ENCODE data around the gene SPTLC1. TPM values are rescaled to one million over a fixed set of nuclear protein-coding genes. Genes with fewer than 3 reads are reported as not detected.
A peak's percentile ranks its signal among the peaks of the same experiment; 100 is the strongest.
"Not testable (repeated sequence)": the region's sequence is repeated elsewhere in the genome, so short reads cannot be mapped to it uniquely, and the experiment has no call there.

The SPTLC1 gene
- total RNA-seq, 1 donor from 2014 or later: 100 TPM

DNA sequence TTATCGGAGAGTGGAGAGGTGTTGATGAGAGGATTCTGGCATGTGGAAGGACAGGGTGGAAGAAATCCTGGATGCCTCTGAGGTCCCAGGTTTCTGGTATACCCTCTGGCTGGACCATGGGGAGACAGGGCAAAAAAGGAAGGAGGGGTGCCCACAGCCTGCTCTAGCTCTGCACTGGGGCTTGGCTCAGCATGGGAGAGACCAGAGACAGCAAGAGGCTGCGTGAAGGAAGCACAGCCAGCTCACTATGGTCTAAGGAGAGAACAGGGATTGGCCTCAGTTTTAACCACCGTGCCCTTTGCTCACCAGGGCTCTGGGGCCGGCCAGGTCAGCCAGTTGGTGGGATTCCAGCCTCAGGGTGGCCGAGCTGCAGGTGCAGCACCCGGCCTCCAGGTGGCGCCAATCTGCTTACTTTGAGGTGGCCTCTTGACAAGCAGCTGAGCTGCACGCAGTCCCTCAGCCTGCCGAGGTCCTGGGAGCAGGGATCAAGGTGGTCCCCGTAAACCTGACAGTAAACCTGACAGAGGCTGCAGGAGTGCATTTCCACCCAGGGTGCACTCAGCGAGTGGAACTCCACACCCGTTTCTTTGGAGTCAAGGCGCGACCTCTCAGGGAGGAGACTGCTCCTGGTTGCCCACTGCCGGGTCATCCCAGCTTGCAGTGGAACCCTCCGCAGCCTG lies 25.0 kb upstream of the SPTLC1 start:
- DNase-seq: peak; percentile 20

DNA sequence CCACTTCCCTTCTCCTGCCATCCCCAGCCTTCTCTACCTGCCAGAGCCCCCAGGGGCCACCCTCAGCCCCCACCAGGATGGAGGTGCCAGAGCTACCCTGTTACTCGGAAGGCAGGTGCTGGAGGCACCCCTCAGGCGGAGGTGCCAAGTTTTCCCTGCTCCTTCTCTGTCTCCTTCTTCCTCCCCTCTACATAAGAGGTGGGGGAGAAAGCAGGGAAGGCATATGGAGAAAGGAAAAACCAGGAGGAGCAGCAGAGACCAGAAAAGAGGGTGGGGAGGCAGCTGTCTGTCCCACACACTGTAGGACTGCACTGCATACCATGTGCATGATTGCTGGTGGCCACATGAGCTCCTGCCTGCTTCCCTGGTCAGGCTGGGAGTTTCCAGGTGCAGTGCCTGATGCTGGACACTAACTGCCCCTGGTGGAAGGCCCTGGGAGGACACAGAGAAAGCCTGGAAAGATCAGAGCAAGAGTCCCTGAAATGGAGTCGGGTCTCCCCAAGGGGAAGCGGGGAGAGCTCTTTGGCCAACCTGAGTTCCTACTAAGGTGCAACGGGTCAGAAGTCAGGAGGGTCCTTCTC lies 23.8 kb upstream of the SPTLC1 start:
- DNase-seq: not testable (repeated sequence)

DNA sequence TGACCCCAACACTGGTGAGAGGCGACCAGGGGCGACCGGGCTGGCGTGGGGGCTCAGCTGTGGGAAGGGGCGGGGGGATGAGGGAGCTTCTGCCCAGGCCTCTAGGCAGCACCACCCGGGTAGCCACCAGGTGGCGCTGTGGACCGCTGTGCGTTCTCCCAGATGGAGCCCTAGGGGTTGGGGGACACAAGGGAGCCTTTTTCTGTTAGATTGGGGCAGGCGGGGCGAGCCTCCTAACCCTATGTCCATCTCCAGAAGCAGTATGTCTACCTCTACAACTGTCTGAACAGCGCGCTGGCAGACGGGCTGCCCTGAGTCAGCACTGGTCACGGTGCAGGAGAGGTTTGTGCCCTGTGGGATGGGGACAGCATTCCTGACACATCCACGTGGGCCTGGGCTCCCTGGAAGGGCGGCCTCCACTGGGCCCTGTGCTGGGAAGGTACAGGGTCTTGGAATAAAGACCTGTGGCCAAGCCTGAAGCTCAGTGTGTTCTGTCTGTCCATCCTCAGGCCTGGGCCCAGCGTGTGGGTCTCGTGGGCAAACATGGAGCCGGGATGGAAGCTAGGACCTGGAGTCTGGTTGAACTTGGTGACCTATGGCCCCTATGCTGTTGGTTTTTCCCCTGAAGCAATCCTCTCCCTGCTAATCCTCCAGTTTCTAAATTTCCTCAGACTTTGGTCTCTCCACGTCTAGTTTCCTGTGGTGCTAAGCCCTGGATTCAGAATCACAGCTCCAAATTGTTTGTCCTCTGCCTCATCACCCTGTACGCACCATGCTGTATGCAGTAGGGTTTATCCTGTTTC lies 23.1 kb upstream of the SPTLC1 start:
- DNase-seq: no peak

DNA sequence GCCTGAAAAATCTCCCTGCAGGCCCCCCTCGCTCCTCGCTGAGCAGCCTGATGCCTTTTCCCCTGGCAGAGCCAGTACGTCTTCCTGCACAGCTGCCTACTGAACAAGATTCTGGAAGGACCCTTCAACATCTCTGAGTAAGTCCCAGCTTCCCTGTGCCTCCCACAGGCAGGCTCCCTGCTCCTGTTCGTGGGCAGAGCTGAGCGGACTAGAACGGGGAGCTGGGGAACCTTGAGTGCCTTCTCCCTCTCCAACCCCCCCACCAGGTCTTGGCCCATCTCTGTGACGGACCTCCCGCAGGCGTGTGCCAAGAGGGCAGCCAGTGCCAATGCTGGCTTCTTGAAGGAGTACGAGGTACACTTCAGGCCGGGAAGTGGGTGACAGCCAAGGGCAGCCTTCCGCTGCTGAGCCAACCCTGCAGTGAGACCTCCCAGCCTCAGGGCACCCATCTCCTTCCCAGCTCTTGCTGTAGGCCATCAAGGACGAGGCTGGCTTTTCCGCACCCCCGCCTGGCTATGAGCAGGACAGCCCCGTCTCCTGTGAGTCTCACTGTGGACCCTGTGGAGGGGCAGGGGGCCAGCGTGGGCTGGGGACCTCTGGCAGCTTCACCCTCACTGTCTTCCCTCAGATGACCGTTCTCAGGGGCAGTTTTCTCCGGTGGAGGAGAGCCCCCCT lies 21.1 kb upstream of the SPTLC1 start:
- no peak for DNase-seq

DNA sequence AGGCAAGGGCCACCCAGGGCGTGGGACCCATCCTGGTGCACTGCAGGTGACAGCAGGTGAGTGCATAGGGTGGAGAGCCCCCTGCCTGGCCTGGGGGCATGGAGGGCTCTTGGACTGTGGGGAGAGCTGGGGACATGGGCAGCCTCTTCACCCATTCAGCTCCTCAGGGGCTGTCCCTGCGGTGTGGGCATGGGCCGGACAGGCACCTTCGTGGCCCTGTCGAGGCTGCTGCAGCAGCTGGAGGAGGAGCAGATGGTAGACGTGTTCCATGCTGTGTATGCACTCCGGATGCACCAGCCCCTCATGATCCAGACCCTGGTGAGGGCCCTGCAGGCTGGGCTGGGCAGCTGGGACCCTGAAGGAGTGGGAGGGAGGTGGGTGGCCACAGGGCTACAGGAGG lies 20.4 kb upstream of the SPTLC1 start:
- no peak for DNase-seq

DNA sequence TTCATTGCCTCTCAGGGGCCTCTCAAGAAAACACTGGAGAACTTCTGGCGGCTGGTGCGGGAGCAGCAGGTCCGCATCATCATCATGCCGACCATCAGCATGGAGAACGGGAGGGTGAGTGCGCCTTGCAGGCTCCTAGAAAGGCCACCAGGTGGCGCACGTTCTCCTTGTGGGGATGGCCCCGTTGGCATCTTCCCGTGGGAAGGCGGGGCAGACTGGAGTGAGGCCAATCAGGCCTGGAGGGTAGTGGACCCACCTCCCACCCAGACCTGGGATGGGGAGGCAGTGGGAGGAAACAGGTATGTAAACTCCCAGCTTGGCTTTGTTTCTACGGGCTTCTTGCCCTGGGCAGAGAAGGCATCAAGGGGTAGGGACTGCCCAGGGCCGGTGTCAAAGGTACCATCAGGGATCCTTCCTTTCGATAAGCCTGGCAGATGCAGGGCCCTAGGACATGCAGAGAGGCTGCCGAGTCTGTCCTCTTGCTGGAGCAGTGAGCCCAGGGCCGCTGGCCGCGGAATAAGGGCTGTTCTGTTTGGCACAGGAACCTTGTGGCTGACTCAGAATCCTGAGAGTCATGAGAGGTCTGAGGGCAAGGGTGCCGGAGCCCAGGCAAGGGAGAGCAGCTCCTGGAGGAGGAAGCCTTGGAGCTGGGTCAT lies 18.9 kb upstream of the SPTLC1 start:
- DNase-seq: peak; percentile 37

DNA sequence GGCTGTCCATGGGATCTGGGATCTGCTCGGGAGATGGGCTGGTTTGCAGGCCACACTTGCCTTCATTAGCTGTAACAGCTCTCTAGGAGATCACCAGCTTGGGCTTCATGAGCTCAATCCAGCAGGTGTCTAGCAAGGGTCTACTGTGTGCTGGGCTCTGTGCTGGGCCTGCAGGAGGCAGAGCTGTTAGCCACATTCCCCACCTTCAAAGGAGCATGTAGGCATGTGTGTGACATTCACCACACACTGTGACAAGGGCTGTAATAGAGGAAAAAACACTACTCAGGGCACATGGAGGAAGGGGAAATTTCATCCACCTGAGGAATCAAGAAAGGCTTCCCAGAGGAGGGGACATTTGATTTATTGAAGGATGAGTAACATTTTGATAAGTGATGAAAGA lies 17.7 kb upstream of the SPTLC1 start:
- DNase-seq: not testable (repeated sequence)

DNA sequence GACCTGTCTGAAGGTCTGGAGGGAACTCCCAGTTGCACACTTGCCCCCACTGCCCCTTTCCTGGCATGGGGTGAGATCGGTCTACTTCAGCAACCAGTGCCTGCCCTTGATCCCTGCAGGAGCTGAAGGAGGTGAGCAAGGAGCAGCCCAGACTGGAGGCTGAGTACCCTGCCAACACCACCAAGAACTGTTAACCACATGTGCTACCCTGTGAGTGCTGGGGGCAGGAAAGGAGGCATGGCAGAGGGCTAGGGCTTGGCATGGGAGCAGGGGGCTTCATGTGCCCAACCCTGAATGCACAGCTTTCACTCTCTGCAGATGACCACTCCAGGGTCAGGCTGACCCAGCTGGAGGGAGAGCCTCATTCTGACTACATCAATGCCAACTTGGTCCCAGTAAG lies 17.3 kb upstream of the SPTLC1 start:
- DNase-seq: no peak

DNA sequence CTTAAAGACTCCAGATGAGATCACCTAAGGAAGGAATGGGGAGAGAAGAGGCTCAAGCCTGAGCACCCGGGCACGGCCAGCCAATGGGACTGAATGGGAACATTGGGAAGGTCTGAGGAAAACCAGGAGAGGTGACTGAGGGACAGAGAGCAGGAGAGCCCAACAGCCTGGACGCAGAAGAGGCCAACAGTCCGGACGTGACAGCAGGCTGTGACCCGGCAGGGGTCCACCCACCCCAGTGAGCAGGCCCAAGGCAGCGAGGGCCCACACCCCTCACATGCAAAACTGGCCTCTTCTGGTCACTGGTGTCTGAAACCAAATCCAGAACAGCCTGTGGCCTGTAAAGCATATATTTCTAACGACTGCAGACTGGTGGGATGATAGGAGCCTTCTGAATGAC lies 7.6 kb upstream of the SPTLC1 start:
- DNase-seq: no peak

DNA sequence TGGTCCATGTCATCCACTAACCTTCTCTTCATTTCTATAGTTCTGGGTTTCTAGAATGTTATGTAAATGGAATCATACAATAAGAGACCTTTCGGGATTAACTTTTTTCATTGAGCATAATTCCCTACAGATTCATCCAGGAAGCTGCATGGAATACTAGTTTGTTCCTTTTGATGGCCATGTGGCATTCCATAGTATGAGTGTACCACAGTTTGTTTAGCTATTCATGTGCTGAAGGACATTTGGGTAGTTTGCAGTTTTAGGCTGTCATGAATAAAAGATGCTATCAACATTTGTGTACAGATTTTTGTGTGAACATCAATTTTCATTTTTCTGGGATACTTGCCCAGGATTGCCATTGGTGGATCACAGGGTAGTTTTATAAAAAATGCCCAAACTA lies 6.8 kb upstream of the SPTLC1 start:
- no peak for DNase-seq

DNA sequence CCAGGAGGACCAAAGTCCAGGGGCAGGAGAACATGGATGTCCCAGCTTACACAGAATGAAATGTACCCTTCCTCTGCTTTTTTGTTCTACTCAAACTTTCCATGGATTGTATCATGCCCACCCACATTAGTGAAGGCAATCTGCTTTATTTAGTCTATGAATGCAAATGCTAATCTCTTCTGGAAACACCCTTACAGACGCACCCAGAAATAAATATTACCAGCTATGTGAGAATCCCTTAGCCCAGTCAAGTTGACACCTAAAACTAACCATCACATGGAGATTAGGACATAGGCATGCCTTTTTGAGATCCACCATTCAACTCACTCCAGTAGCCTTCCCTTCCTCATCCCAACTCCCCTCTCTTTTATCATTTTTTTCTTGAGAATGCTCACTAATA lies 6.1 kb upstream of the SPTLC1 start:
- DNase-seq: no peak

DNA sequence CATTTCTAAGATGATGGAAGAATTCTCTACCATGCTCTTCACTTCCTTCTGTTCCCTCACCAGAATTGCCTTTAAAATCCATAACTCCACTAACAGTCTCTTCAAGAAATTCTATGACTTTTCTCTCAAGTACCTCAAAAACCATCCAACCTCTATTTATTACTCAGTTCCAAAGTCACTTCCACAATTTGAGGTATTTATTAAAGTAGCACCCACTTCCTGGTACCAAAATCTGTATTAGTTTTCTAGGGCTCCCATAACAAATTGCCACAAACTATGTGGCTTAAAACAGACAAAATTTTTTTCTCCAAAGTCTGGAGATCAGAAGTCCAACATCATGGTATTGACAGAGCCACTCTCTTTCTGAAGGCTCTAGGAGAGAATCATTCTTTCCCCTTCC lies 4.9 kb upstream of the SPTLC1 start:
- no peak for DNase-seq

DNA sequence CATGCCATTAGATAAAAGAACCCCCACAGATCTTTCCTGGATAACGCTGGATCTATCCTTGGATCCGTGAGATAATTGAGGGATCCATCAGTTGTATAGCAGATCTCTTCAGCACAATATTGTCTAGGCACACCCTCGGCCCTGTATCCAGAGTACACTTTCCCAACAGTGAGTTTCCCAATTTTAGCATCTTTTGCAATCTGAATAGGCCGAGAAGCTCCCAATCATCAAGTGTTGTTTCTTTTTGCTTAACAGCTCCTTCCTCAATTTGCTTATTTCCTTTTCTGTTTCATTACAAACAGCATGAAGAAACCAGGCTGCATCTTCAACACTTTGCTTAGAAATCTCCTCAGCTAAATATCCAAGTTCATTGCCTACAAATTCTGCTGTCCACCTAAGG lies 4.4 kb upstream of the SPTLC1 start:
- no peak for DNase-seq

DNA sequence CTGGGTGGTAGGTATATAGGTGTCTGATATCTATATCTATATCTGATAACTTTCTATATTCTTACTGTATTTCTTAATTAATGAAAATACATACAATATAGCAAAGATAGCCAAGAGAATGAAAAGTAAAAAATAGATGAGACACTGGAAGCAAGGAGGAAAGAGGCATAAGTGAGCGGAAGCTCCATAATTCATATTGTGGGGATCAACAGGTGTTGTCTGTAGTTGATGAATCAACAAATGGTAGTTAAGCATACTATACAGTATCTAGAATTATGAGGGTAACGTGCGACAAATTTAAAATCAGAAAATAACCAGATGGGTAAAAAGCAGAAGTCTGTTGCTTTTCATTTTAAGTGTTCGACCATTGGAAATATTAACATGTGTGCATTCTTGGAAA lies 7.1 kb downstream of the SPTLC1 start:
- DNase-seq: no peak

DNA sequence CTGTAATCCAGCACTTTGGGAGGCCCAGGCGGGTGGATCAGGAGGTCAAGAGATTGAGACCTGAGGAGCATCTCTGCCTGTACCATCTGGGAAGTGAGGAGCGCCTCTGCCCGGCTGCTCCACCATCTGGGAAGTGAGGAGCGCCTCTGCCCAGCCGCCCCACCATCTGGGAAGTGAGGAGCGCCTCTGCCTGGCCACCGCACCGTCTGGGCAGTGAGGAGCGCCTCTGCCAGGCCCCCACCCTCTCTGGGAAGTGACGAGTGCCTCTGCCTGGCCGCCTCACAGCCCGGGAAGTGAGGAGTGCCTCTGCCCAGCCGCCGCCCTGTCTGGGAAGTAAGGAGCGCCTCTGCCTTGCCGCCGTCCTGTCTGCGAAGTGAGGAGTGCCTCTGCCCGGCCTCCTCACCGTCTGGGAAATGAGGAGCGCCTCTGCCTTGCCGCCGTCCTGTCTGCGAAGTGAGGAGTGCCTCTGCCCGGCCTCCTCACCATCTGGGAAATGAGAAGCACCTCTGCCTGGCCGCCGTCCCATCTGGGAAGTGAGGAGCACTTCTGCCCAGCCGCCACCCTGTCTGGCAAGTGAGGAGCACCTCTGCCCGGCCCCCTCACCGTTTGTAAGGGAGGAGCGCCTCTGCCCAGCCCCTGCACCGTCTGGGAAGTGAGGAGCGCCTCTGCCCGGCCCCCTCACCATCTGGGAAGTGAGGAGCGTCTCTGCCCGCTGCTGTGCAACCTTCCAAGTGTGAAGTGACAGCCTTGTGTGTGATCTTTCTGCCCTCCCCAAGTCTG lies 9.6 kb downstream of the SPTLC1 start:
- DNase-seq: not testable (repeated sequence)

DNA sequence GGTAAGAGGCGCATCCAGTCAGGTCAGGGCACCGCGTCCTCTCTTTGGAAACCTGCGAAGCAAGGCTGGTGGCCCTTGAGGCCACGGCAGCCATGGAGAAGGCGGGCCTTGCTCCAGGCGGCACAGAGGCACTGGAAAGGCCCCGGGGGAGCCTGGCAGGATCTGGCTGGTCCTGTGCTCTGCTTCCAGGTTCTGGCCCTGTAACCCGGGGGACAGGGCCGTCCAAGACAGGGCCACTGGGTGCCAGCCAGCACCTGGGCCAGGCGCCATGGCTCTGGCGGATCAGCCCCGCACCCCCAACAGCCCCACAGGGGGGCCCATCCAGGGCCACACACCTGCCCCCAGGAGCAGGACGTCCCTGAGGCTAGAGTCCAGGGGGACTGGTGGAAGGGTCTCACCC lies 11.6 kb downstream of the SPTLC1 start:
- not testable (repeated sequence) for DNase-seq

DNA sequence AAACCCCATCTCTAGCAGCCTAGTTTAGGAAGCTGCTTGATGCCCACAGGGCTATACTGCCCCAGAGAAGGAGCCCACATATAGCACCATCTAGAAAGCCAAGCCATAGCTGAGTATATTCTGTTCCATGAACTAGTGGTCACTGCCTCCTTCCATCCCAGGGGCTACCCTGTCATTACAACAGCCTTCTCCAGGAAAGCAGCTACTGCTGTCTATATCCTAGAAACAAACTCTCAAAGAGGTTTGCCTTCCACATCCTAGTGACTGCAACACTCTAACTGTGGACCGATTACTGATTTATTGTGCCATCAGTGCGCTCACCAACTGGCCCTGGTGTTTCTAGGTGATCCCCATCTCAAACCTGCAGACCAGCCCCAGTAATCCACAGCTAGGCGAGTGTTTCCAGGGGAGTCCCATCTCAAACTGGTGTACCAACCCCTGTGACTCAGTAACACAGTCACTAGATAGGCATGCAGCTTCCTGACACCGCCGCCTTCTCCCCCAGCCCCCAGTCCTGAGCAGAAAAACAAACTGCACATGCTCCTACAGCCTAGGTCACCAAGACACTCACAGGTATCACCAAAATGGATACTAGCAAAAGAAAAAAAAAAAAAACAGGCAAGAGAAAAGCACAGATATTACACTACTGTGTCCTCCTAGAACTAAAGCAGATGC lies 14.8 kb downstream of the SPTLC1 start:
- DNase-seq: no peak

DNA sequence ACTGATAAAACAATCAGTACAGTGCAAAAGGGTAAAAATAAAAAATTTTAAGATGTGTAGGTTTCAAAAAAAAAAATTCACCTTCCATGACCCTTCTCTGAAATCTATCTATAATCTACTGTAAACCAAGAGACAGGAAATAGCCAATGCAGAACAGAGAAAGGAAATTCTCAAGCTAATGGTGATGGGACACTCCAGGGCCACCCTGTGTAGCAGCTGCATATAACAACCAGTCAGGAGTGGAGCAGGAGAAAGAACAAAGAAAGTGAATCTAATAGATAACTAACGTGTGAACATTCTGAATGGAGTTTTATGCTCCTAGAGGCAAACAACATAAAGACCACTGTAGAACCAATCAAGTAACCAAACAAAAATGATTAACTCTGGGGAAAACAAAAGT lies 16.6 kb downstream of the SPTLC1 start:
- DNase-seq: no peak

DNA sequence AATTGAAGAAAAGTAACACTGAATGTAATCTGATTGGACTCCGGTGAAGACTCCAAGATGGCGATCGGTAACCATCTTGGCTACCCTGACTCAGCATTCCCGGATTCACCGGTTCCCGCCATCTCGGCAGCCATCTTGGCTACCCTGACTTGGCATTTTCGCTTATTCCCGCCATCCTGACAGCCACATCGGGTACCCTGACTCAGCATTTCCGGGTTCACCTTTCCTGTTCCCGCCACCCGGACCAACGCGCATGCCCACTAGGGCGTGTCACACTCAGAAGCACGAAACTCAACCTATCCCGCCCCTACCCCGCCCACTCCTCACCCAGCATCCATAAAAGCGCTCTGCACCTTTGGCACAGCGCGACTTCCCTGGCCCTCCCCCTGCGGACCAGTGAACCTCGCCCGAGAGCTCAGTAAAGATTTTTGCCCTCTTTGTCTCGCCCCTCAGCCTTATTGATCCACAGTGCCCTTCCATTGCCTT lies 17.2 kb downstream of the SPTLC1 start:
- peak; percentile 61 for DNase-seq

DNA sequence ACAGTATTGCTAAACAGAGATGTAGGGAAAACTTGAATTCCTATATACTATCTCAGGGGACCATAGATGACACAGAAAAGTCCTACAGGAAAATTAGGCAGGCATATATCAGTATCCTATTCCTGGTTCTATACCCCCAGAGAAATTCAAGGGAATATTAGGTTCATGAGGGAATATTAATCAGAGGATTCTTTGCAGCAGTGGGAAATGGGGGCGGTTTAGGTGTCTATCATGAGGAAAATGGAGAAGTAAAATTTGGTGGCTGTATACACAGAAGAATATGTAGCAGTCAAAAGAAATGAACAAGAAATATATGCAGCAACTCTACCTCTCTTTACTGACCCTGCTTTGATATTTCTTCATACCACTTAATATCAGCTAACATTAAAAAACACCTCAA lies 20.0 kb downstream of the SPTLC1 start:
- DNase-seq: no peak

DNA sequence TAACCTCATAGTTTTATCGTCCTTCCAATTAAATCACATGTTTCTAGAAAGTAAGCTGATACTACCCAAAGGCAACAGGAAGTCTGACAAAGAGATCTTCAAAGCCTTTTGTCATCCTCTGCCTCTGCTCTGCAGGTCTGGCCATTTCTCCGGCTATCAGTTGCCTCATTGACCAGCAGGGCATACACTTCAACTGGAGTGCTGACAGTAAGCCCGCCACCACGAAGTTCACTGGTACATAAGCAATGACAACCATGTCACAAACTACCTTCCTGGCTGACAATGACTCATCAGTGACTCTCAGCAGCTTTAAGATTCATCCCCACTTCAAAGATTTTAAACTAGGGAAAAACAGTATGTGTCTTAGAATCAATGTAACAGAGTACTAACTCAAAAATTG lies 20.6 kb downstream of the SPTLC1 start:
- DNase-seq: no peak

Measured in skin of body (tissue), 2 donors.